Fibroblast of gingiva (primary cell): ENCODE data around the gene ARHGAP4.
A peak's percentile ranks its signal among the peaks of the same experiment; 100 is the strongest.

Experiments used
- DNase-seq: peaks from one replicate; pipeline ENCODE4 v3.0.0-alpha.2; 2011; ENCODE audit warnings: low read depth

Gene ARHGAP4

GRCh38 chrX:153925739-153926551 lies at the start of gene ARHGAP4:
TSS of gene ARHGAP4 (minus strand) at chrX:153926264. CDS start at chrX:153926202, 62 bp downstream.
- DNase-seq, result no peak

GRCh38 chrX:153974726-153975286 lies 48.7 kb upstream of the ARHGAP4 start:
- no peak for DNase-seq

GRCh38 chrX:153974003-153974725 lies 48.1 kb upstream of the ARHGAP4 start:
- DNase-seq, result no peak

- no peak for DNase-seq
Measured at GRCh38 chrX:153973127-153974002, 47.3 kb upstream of the ARHGAP4 start.

GRCh38 chrX:153972368-153973126 lies 46.5 kb upstream of the ARHGAP4 start, which contains the start of gene TMEM187:
TSS of gene TMEM187 (plus strand) at chrX:153972754. CDS start at chrX:153982063, 9,309 bp downstream.
- peak; percentile 82 for DNase-seq

- DNase-seq, result peak; percentile 87
Measured at GRCh38 chrX:153971450-153972367, 45.6 kb upstream of the ARHGAP4 start, which contains the start of gene HCFC1. TSS of gene HCFC1 (minus strand) at chrX:153971818. CDS start at chrX:153970840, 978 bp downstream.

- peak; percentile 89 for DNase-seq
Measured at GRCh38 chrX:153971124-153971449, 45.0 kb upstream of the ARHGAP4 start.

- peak; percentile 91 for DNase-seq
Measured at GRCh38 chrX:153970357-153971123, 44.5 kb upstream of the ARHGAP4 start.

- DNase-seq, result peak; percentile 49
Measured at GRCh38 chrX:153969904-153970356, 43.9 kb upstream of the ARHGAP4 start.

GRCh38 chrX:153969125-153969903 lies 43.2 kb upstream of the ARHGAP4 start:
- no peak for DNase-seq

GRCh38 chrX:153968754-153969124 lies 42.7 kb upstream of the ARHGAP4 start:
- DNase-seq, result no peak

GRCh38 chrX:153968255-153968654 lies 42.2 kb upstream of the ARHGAP4 start:
- no peak for DNase-seq

GRCh38 chrX:153967536-153968224 lies 41.6 kb upstream of the ARHGAP4 start:
- no peak for DNase-seq

- no peak for DNase-seq
Measured at GRCh38 chrX:153966841-153967535, 40.9 kb upstream of the ARHGAP4 start.

- no peak for DNase-seq
Measured at GRCh38 chrX:153966283-153966688, 40.2 kb upstream of the ARHGAP4 start.

GRCh38 chrX:153965406-153965805 lies 39.3 kb upstream of the ARHGAP4 start:
- DNase-seq, result no peak

GRCh38 chrX:153964105-153964504 lies 38.0 kb upstream of the ARHGAP4 start:
- DNase-seq, result no peak
